ENCODE results near the gene ANTXR2.
A peak's percentile ranks its signal among the peaks of the same experiment; 100 is the strongest.

The ANTXR2 gene

DNA sequence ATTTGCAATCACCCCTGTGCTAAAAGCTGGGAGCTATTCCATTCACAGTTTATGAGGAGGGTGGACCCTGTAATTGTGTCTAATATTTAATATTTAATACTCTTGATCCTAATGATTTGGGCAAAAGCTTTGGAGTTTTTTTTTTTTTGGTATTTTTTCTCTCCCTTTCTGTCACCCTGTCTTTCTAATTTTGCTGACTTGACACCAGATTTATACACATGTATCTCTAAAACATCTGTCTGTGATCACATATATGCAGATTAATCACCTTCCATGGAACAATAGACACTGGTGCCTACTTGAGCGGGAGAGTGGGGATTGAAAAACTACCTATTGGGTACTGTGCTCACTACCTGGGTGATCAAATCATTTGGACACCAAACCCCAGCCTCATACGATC, 18.7 kb upstream of the ANTXR2 start:
- no peak for DNase-seq

DNA sequence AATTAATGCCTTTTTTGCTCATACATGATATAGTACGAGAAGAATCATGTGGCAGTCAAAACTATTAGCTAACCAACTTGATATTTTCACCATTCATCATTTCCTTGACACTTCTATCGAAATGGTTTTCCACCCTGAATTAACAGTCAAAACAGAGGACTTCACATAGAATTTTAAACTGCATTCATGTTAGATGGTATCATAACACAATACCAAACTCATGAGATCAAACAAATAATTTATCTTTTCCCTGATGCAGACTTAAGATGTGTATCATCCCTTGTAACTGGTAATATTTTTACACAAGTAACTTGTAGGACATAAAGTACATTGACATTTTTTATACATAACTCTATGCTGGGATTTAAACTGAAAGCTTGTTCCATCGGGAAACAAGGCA, 18.2 kb upstream of the ANTXR2 start:
- no peak for DNase-seq

DNA sequence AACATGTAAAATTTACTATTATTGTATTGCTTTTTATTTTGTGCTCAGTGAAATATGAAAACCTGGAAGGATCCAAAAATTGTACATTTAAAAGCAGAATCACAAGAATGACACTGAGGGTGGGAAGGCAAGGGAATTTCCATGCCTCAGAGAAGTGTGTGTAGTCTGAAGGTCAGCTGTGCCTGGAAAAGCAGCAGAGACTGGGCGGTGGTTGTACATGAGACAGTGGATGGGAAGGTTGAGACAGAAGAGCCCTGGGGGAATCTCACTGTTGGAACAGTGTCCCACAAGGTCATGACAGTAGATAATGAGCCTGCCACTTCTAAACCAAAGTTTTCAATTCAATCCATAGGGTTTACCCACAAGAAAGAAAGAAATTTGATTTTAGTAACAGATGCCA, 17.1 kb upstream of the ANTXR2 start:
- no peak for DNase-seq

DNA sequence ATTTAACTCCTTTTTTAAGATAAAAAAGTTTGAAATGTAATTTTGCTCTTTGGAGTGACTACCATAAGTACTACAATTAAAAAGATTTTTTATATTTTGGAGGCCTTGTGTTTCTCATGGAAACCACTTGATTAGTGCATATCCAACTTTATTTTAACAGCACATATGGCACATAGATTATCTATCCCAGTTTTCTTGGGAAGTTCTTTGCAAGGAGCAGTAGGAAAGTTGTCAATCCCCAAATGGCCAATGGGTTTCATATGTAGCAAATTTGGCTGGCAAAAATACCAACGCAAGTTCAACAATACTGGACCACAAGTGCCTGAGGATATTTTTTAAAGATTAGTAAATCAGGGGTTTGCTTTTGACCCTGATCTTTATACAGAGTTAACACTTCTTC, 15.4 kb upstream of the ANTXR2 start:
- no peak for DNase-seq

DNA sequence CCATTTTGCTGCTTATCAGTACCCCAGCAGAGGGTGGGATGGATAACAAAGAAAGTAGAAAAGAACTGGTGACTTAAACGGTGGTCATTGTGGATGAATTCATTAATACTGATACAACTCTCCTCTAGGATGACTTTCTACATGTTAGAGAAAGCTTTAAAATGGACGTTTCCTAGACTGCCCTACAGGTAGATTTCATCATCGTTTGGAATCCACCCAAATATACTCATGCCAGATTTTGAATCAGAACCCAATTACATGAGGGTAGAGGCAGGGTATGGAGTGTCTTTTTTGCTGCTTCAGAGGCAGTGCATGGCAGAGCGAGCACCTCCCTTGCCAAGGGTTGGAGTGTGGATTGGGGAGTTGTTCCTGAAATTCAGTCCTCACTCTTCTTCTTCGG, 13.3 kb upstream of the ANTXR2 start:
- no peak for DNase-seq

DNA sequence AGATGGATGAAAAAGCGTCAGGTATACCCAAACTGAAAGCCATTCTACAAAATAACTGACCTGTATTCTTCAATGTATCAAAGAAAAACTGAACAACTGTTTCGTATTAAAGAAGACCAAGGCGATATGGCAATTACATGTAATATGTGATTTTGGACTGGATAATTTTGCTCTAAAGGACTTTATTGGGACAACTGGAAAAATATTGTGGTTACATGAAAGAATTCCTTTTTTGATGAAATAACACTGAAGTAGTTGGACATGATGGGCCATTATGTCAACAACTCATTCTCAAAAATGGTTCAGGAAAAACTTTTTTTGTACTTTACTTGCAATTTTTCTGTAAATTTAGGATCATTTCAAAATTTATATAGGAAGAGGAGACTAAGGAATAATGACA, 12.1 kb upstream of the ANTXR2 start:
- DNase-seq, result no peak

DNA sequence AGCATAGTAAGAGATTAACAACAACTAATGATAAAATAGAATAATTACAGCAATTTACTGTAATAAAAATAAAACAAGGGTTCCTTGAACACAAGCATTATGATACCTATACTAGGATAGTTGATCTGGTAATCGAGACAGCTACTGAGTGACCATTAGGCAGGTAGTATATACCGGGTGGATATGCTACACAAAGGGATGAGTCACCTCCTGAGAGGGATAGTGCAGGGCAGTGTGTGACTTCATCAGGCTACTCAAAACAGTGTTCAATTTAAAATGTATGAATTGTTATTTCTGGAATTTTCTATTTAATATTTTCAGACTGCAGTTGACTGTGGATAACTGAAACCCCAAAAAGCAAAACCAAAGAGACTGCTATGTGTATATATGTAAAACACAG, 9.7 kb upstream of the ANTXR2 start:
- no peak for DNase-seq

DNA sequence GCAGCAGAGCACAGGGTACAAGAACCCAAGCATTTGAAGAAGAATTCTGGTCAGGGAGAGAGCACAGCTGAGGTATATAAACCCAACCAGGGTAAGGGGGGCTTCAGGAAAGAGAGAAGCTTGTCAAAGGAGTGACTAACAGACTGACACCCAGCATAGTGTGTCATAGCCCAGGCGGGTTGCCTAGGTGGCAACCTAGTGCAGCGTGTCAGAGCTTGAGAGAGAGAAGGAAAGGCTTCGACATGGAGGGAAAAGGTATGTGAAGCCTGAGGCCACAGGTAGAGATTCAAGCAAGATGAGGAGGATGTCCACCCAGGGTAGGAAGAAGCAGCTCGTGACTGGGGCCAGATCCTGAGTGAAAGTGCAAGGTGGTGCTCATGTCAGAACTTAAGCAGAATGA, 8.5 kb upstream of the ANTXR2 start:
- no peak for DNase-seq

DNA sequence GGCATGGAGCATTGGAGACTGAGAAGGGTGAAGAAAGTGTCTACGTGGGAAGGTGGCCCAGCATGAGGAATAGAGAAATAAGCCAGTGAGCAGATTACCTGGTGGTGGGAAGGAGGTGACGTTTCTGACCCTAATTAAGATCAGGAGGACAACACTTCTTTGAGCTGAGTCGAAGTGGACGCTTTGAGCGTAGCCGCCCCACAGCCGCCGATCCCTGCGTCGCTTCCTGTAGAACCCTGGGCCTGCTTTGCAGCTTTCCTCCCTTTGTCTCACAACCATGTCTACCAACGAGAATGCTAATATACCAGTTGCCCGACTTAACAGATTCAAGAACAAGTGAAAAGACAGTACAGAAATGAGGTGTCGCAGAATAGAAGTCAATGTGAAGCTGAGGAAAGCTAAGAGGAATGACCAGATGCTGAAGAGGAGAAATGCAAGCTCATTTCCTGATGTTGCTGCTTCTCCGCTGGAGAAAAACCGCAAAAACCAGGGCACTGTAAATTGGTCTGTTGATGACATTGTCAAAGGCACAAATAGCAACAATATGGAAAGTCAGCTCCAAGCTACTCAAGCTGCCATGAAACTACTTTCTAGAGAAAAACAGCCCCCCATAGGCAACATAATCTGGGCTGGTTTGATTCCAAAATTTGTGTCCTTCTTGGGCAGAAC, 6.4 kb upstream of the ANTXR2 start:
- DNase-seq, result peak; percentile 73 to 85

DNA sequence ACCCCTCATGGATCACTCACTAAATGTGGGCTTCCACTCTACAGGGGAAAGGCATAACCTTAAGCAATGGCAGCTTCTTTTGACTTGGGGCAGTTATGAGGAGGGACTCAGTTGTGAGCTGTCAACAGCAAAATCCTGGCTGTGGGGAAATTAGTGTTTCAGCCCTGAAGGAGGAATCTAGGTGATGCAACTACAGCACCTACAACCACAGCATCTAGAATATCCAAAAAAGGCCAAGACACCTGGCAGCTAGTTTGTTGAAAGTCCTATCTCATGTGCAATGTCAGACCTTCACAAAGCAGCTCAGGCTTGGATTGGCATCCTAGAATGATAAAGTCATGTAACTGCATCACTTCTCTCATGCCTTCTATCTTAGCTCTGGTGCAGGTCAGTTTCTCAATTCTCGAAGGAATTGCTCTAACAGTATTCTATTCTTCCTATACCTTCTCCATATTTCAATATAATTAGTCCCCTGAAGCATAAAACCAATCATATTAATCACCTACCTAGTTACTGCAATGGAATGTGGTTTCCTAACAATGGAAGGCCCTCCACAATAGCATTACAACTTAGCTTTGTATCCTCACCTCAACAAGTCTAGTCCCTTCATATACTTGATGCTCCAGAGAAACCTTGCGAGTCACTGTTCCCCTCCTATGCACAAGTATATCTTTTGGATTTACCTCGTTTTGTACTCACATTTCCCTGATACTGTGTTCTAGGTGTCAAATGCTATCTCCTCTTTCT, 5.5 kb upstream of the ANTXR2 start:
- no peak for DNase-seq

DNA sequence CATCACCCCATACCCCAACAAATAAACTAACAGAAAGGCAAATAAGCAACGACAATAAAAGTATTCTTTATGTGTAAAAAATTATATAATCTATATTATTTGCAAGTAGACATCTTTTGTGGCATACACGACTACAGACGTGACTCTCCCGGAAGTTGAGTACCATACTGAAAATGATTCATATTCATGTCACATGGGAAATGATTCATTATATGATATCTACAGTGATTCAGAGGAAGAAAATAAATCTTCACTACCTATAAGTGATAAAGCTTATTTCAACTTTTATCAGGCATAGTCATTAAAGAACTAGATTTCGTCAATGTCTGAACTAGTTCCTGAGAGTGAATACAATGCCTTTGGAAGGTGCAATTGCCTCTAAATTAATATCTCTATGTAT, 4.6 kb upstream of the ANTXR2 start:
- peak; percentile 28 to 33 for DNase-seq

DNA sequence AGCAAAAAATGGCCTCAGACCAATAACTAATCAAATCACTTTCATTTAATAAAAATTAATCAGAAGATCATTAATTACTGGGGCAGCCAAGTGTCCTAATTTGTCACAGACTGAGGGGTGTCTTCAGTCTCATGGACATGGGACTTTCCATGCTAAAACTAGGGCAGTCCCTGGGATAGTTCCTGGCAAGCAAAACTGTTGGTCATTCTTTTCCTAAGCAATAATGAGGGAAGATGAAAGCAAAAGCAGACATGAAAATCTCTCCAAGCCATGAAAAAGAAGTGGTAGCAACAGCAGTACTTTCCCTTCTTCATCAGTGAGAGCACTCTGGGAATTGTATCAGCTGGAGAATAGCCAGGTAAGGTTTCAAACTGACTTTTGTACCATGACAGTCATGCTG, 3.7 kb upstream of the ANTXR2 start:
- no peak for DNase-seq

DNA sequence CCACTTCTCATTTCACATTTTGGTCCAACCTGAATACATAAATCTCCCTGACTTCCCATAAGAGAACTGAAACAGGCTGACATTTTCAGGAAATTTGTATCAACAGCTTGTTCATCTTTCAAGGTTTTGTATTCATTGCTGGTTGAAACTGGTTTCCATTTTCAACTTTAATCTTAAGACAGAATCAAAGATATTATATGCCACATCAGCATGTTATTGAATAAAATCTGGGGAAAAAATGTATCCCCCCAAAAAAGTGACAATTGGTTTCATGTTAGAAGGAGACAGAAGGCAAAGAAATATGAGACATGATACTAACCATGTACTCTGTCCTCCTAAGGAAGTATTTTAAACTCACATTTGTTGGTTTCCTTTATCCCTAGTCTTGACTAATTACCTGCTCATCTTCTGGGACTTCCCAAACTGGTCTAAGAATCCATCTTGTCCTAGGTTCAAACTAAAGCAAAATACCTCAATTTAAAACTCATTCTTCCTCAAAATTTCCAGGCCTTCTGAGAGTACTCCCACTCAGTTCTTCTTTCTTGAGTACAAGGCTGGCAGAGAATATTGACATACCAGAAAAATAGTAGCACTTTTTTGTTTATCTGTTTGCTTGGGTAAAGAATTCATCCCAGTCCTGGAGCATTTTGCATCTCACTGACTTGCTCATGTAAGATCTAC, 3.1 kb upstream of the ANTXR2 start:
- DNase-seq, result no peak

DNA sequence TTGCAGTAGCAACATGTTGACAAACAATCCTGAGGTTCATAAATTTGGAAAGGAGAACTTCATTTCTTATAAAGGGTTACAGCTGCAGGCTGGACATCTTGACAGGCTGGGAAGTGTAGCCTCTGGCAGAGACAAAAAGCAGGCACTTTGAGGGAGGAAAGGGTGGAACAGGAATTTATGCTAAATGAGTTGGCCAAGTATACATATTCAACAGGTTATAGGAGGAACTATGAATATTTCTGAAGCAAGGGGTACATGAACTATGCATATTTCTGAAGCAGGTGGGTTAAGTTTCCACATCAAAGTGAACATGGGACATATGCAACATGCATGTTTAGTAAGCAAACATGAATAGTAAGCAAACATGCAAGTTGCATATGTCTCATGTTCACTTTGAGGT, 1.6 kb upstream of the ANTXR2 start:
- DNase-seq, result no peak

DNA sequence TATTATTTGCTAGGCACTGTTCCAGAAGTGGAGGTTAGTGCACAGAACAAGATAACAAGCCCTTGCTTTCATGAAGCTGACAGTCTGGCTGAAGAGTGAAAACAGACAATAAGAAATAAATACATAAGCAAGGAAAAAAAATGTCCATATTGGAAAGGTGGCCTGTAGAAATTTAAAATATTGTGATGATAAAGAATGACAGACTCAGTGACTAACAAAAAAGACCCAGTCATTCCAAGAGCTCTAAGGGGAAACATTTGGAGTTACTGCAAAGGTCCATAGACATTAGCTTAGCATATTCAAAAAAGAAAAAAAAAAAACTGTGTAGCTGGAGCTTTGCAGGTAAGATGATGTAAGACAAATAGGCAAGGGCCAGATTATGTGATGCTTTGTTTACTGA, 1.0 kb upstream of the ANTXR2 start:
- DNase-seq, result no peak

DNA sequence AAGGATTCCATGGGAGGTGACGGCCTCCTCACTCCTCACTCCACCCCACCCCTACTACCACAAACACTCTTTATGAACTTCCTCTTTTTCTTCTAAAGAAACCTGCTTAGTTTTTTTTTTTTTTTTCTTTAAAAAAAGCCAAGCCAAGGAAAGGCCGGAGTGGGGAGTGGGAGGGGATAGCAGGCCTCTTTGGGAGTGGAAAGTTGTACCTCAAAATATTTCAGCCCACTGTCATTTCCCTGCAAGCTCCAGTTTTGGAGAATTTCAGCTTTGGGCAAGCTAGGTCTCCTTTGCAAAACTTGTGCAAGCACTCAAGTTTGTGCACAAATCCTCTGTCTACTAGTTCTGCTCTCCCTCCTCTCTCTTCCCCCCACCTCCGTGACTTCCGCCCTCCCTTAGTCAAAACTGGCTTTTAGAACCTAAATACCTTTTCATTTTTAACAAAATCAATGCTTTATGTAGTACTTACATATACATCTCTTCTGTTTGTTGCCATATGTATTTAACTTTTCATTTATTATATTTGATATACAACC, 512 bp upstream of the ANTXR2 start:
- DNase-seq, result peak; percentile 91 to 93

DNA sequence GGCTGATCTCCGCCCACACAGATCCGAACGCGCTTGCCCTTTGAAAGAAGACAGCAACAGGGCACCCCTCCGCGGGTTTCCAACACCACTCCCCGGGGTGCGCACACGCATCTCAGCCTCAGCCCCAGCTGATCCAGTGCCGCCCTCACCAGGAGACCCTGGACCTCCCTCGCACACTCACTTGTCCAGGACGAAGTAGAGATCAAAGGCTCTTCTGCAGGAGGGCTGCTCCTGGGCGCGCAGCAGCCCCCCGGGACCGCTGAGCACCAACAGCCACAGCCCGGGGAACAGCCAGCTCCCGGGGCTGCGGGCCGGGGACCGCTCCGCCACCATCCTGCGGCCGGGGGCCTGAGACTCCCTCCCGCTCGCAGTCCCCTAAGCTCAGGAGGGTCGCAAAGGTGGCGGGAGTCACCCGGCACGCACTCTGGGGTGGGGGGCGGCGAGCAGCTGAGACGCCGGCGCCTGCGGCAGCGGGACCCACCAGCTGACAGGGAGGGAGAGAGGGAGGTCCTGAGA, 743 bp downstream of the ANTXR2 start:
- no peak for DNase-seq

DNA sequence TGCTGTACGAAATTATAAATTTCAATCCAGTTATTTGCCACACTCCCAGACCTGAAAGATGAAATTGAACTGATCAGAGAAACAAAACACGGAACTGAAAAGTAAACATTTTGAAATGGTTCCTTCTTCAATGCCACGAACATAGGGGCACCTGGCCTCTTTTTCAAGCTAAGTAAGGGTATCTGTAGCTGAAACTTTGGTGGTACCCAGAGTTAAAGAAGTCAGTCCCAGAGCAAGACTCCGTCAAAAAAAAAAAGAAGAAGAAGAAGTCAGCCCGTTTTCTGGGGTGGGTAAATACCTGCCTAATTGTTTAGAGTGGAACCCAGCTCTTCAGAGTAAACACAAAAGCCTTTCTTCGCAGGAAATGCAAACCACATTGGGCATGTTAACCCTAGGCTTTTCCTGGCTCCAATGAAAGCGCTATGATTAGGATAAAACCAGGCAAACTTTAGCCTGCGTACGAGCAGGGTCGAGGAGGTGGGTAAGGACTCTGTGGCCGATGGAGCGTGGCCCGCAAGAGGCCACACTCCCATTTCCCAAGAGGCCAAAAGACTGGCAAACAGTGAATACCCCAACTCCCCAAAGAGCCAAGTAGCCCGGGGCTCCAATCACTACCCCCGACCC, 1.3 kb downstream of the ANTXR2 start:
- no peak for DNase-seq

DNA sequence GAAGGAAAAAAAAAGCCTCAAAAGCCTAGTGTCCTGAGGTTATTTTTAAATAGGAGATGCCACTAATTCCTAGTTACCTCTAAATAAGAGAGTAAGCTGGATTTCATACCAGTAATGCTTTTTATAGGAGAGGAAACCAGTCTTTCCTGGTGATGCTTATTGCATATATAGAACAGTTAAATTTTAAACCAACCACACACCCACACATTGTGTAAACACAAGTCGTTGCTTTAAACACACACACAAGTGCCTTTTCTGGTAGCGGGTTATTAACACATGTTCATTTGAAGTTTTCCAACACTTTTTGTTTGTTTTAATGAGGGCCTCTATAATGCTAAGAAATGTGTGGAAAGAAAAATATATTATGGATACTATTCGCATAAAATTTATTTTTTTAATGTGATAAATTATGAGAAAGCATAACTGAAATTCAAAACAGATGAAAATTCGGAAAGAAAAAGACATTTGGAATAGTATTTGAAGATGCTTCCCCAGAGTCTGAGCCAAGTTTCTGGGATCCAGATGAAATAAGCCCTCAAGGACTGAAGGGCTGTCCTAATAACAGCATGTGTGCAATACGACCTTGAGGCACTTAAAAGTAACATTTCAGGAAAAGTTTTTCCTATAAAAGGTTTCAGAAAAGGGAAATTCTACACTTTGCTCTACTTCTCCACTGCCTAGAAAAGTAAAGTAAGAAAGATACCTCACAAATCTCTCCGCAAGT, 2.0 kb downstream of the ANTXR2 start:
- DNase-seq, result no peak

DNA sequence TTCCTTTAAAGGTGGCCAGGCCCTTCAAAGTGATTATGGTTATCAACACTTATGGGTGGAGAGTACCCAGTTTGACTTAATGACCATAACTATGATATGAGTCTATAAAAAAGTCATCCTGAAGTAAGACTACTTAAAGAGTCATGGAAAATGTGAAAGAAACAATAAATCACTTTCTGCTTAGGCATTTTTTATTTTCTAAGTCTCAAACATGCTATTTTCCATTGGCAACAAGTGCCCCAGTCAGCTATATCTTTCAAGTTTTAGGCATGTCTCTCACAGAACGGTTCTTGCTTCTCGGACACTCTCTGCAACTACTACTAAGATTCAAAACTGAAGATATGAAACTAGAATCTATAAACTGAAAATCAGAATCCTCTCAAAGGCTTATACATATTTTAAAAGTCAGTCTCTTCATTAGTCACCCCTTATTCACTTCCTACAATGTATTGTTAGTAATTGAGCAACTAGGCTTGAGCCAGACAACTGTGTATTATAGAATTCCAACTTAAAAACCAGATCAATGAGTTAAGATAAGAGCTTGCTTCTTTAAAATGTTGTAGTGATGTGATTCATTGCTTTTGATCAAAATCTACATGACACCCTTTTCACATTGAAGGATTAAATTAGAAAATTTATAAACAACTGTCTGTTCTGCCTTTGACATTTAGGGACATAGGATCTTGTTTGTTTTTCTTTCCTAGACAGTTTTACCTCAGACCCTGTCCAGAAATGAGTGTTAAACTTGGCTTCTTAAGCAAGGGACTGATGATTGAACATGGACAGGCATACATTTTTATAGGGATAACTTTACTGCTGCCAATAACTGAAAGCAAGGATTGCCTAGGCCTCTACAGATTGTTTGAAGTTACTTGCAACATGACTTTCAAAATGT, 2.9 kb downstream of the ANTXR2 start:
- DNase-seq, result peak; percentile 24 to 32

DNA sequence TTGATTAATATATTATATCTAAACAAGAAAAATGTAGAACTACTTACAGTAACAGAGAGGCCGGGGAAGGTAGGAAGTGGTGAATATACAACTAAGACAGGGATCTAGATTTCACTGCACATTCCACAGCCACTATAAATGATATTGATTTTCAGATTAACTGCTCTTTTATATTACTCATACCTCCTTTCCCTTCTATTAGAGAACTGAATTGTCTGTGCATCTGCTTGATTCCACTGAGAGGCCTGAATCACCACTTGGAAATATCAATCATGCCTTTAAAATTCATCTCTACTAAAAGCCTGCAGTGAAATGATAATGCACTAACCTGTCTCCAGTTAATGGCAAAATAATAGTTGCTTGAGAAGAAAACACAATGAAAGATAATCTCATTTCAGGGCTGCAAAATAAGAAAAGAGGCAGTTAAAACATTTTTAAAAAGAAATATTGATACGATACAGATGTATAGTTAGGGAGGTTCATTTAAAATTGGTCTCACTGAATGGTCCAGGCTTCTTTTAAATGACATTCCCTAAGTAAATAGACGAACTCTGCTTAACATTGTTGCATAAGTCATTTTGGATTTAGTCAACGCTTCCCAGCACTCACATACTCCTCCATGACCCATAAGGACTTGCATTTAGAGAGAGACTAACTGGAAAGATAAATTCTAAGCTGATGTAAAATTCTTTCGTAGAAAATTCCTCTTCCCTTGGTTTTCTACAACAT, 3.8 kb downstream of the ANTXR2 start:
- DNase-seq, result no peak

All from AML-193 (cell line).